Measurements from ENCODE around the gene ARPC5. TPM values are rescaled to one million over a fixed set of nuclear protein-coding genes. Genes with fewer than 3 reads are reported as not detected.
A peak's percentile ranks its signal among the peaks of the same experiment; 100 is the strongest.
"Not testable (repeated sequence)": the region's sequence is repeated elsewhere in the genome, so short reads cannot be mapped to it uniquely, and the experiment has no call there.

Gene ARPC5
- total and polyA plus RNA-seq, 2 donors from 2014 or later, result 75.9 to 107 TPM

DNA sequence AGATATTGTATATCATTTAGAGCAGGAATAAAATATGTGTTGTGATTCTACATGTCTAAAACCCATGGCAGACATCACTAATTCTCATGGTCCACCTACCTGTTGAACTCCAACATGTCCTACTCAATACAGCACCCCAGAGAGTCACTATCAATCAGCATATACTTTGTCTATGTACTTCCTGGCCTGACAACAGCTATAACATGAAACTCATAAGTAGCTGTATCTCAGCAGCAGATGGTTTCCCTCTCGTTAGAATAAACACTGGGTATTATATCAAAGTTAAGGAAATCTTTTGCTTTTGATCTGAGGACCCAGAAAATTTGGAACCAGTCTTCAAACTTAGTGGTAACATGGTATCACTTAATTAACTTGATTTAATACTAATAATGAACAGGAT lies 15.8 kb downstream of the ARPC5 start:
- no peaks in the 10 kb centered on the region for H3K4me1 ChIP-seq (ENCODE audit: control insufficient read depth in 2 of 3, insufficient read depth in 2 of 3, low read depth in 1 of 3, low read length in 3 of 3)
- DNase-seq, result peak in 1 of 5 donors; percentile 46
- no peak overlapping the region for H3K4me3 ChIP-seq (ENCODE audit: low read length in 3 of 3)
- intact Hi-C loops (cut with DNase I), result no loop called here
- TF ChIP-seq CTCF (IDR thresholded peaks at IDR 0.05; ENCODE audit: borderline replicate concordance, extremely low read depth, insufficient read depth), result no peak
- no peaks in the 10 kb centered on the region for H3K9me3 ChIP-seq (ENCODE audit: control insufficient read depth in 2 of 3, insufficient read depth in 1 of 3, low read length in 3 of 3)
- FAIRE-seq, result no peak
- no peaks in the 10 kb centered on the region for H3K27me3 ChIP-seq (ENCODE audit: control insufficient read depth, insufficient read depth, low read length)
- H3K9ac ChIP-seq (ENCODE audit: low read length in 3 of 3), result no peak overlapping the region
- H3K27ac ChIP-seq (ENCODE audit: low read depth in 2 of 2, low read length in 2 of 2), result no peak overlapping the region
- H3K36me3 ChIP-seq (ENCODE audit: control insufficient read depth in 2 of 3, insufficient read depth in 3 of 3, low read length in 3 of 3), result no peaks in the 10 kb centered on the region

DNA sequence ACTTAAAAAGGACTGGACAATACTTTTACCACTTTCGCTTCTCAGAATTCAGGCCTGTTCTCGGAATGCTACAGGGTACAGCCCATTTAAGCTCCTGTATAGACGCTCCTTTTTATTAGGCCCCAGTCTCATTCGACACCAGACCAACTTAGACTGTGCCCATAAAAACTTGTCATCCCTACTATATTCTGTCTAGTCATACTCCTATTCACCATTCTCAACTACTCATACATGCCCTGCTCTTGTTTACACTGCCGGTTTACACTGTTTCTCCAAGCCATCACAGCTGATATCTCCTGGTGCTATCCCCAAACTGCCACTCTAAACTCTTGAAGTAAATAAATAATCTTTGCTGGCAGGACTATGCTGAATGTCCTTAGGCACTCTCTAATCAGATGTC lies 17.4 kb downstream of the ARPC5 start:
- H3K4me3 ChIP-seq (ENCODE audit: low read length in 3 of 3); H3K9me3 ChIP-seq (ENCODE audit: control insufficient read depth in 2 of 3, insufficient read depth in 1 of 3, low read length in 3 of 3); H3K27ac ChIP-seq (ENCODE audit: low read depth in 2 of 2, low read length in 2 of 2); intact Hi-C loops (cut with DNase I); H3K36me3 ChIP-seq (ENCODE audit: control insufficient read depth in 2 of 3, insufficient read depth in 3 of 3, low read length in 3 of 3); H3K27me3 ChIP-seq (ENCODE audit: control insufficient read depth, insufficient read depth, low read length); H3K9ac ChIP-seq (ENCODE audit: low read length in 3 of 3); FAIRE-seq; H3K4me1 ChIP-seq (ENCODE audit: control insufficient read depth in 2 of 3, insufficient read depth in 2 of 3, low read depth in 1 of 3, low read length in 3 of 3); DNase-seq: not testable (repeated sequence)

- H3K27me3 ChIP-seq (ENCODE audit: control insufficient read depth, insufficient read depth, low read length); H3K27ac ChIP-seq (ENCODE audit: low read depth in 2 of 2, low read length in 2 of 2); H3K9me3 ChIP-seq (ENCODE audit: control insufficient read depth in 2 of 3, insufficient read depth in 1 of 3, low read length in 3 of 3); H3K9ac ChIP-seq (ENCODE audit: low read length in 3 of 3); intact Hi-C loops (cut with DNase I); DNase-seq; H3K36me3 ChIP-seq (ENCODE audit: control insufficient read depth in 2 of 3, insufficient read depth in 3 of 3, low read length in 3 of 3); H3K4me1 ChIP-seq (ENCODE audit: control insufficient read depth in 2 of 3, insufficient read depth in 2 of 3, low read depth in 1 of 3, low read length in 3 of 3); FAIRE-seq; H3K4me3 ChIP-seq (ENCODE audit: low read length in 3 of 3): not testable (repeated sequence)
Observed at GRCh38 chr1:183612975-183613374, 22.6 kb downstream of the ARPC5 start.

DNA sequence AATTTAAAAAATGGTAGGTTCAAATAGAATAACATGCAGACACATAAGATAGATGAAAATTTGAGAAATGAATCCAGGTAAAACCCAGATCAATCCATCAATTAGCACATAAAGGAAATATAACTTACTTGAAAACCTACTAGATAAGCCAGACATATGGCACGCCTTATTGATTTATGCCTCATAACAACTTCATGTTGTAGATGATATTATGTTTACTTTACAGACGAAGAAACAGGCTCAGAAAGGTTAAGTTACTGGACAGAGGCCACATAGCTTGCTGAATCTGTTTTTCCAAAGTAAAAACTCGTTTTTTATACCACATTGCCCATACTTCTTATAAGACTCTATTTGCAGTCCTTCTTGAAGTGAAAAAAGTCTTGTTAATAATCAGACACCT lies 23.2 kb downstream of the ARPC5 start:
- TF ChIP-seq CTCF (IDR thresholded peaks at IDR 0.05; ENCODE audit: borderline replicate concordance, extremely low read depth, insufficient read depth), result no peak
- no peaks in the 10 kb centered on the region for H3K9me3 ChIP-seq (ENCODE audit: control insufficient read depth in 2 of 3, insufficient read depth in 1 of 3, low read length in 3 of 3)
- DNase-seq (no peak), FAIRE-seq (no peak)
- H3K36me3 ChIP-seq (ENCODE audit: control insufficient read depth in 2 of 3, insufficient read depth in 3 of 3, low read length in 3 of 3), result no peaks in the 10 kb centered on the region
- no peak overlapping the region for H3K27ac ChIP-seq (ENCODE audit: low read depth in 2 of 2, low read length in 2 of 2)
- no peaks in the 10 kb centered on the region for H3K4me1 ChIP-seq (ENCODE audit: control insufficient read depth in 2 of 3, insufficient read depth in 2 of 3, low read depth in 1 of 3, low read length in 3 of 3)
- no peak overlapping the region for H3K4me3 ChIP-seq (ENCODE audit: low read length in 3 of 3)
- no peaks in the 10 kb centered on the region for H3K27me3 ChIP-seq (ENCODE audit: control insufficient read depth, insufficient read depth, low read length)
- H3K9ac ChIP-seq (ENCODE audit: low read length in 3 of 3), result no peak overlapping the region
- intact Hi-C loops (cut with DNase I), result no loop called here

GRCh38 chr1:183611021-183611420 lies 24.6 kb downstream of the ARPC5 start:
- Histone ChIP-seq H3K27ac (ENCODE audit: low read depth in 2 of 2, low read length in 2 of 2) (no peak overlapping the region), H3K4me3 (ENCODE audit: low read length in 3 of 3) (no peak overlapping the region), H3K4me1 (ENCODE audit: control insufficient read depth in 2 of 3, insufficient read depth in 2 of 3, low read depth in 1 of 3, low read length in 3 of 3) (no peaks in the 10 kb centered on the region), H3K36me3 (ENCODE audit: control insufficient read depth in 2 of 3, insufficient read depth in 3 of 3, low read length in 3 of 3) (no peaks in the 10 kb centered on the region), H3K9me3 (ENCODE audit: control insufficient read depth in 2 of 3, insufficient read depth in 1 of 3, low read length in 3 of 3) (no peaks in the 10 kb centered on the region), H3K9ac (ENCODE audit: low read length in 3 of 3) (no peak overlapping the region), H3K27me3 (ENCODE audit: control insufficient read depth, insufficient read depth, low read length) (no peaks in the 10 kb centered on the region)
- TF ChIP-seq CTCF (IDR thresholded peaks at IDR 0.05; ENCODE audit: borderline replicate concordance, extremely low read depth, insufficient read depth), result no peak
- no peak for FAIRE-seq
- no peak for DNase-seq
- intact Hi-C loops (cut with DNase I), result no loop called here
